K562 (cell line): ENCODE data around the gene CSMD2. TPM values are rescaled to one million over a fixed set of nuclear protein-coding genes. Genes with fewer than 3 reads are reported as not detected.

Experiments used
- ATAC-seq: fragments of 200-7000 bp; cut with Tn5 transposase; 3 replicates; pipeline ENCODE4 v1.9.1; 2020; ENCODE audit warnings: moderate library complexity
- BruUV-seq: library from RNA; stranded (reverse); fragments of 400-500 nt; replicated peaks from 2 replicates; lab custom pipeline; 2021; lab: Mats Ljungman, UMichigan
- CTCF ChIA-PET: fragments of 300-600 bp; formaldehyde crosslinking; extraction: SDS; loops from one replicate; lab custom pipeline; 2021; ENCODE audit warnings: low intra/inter-chr PET ratio; lab: Yijun Ruan, JAX
- POLR2A ChIA-PET: fragments of 300-600, 350-650 bp; sonication (Branson Sonifier 250); formaldehyde crosslinking; extraction: SDS; loops from one replicate; lab custom pipeline; 2021; ENCODE audit warnings: antibody characterized with exemption, inconsistent platforms; lab: Yijun Ruan, JAX
- DNase-seq, 4 experiments: peaks; one replicate each; pipeline versions ENCODE4 v3.0.0 to v3.0.0-alpha.2; 2011 to 2018; ENCODE audit warnings: low spot score in 3 of 4, mixed read lengths in 3 of 4; ENCODE audit errors: extremely low read depth in 1 of 4
- FAIRE-seq: peaks from 2 replicates; lab custom pipeline; 2011; peaks lifted over from hg19 to GRCh38; lab: Jason Lieb, UNC
- H2AFZ ChIP-seq: 2 replicates; pipeline ENCODE4 v1.6.0; 2011; ENCODE audit warnings: low read depth, low read length, control low read depth, inconsistent platforms
- H3K27ac ChIP-seq: fragments of 200-600 bp; 3 replicates; pipeline ENCODE4 v1.8.0; 2011; ENCODE audit warnings: low read depth, mild to moderate bottlenecking, control low read depth, inconsistent platforms, low read length, moderate library complexity, mixed read lengths; ENCODE audit errors: extremely low read depth
- H3K27me3 ChIP-seq, 2 experiments: fragments of 300-600 bp in 1 of 2; 2 replicates in 1 of 2; 3 replicates in 1 of 2; pipeline versions ENCODE4 v1.6.0 to v1.8.0; 2011; ENCODE audit warnings: inconsistent platforms in 2 of 2, low read length in 2 of 2, mild to moderate bottlenecking in 1 of 2, mixed read lengths in 1 of 2, moderate library complexity in 1 of 2; ENCODE audit not compliant: control insufficient read depth in 2 of 2, insufficient read depth in 2 of 2
- H3K36me3 ChIP-seq: fragments of 300-600 bp; 3 replicates; pipeline ENCODE4 v1.8.0; 2011; ENCODE audit warnings: mild to moderate bottlenecking, low read length, inconsistent platforms; ENCODE audit not compliant: control insufficient read depth, insufficient read depth
- H3K4me1 ChIP-seq, 2 experiments: fragments of 200-600 bp in 1 of 2; replicated peaks in 1 of 2; 2 replicates in 1 of 2; 3 replicates in 1 of 2; pipeline versions ENCODE4 v1.5.1 to v1.8.0; 2011; ENCODE audit warnings: inconsistent platforms in 2 of 2, low read length in 2 of 2, mild to moderate bottlenecking in 1 of 2, mixed read lengths in 1 of 2, moderate library complexity in 1 of 2; ENCODE audit not compliant: control insufficient read depth in 2 of 2, insufficient read depth in 2 of 2
- H3K4me2 ChIP-seq: 2 replicates; pipeline ENCODE4 v1.6.1; 2011; ENCODE audit warnings: low read length, control low read depth, inconsistent platforms, mixed read lengths; ENCODE audit not compliant: insufficient read depth
- H3K4me3 ChIP-seq: fragments of 200-600 bp; sonication (generic), shearing (Covaris generic); 2 replicates; pipeline ENCODE4 v1.5.1; 2016; ENCODE audit warnings: control low read depth, inconsistent platforms
- H3K79me2 ChIP-seq: fragments of 200-600 bp; 3 replicates; pipeline ENCODE4 v1.8.0; 2011; ENCODE audit warnings: low read length, inconsistent platforms; ENCODE audit not compliant: control insufficient read depth, insufficient read depth
- H3K9ac ChIP-seq, 2 experiments: 2 replicates each; pipeline versions ENCODE4 v1.6.0 to v1.6.1; 2011; ENCODE audit warnings: low read depth in 2 of 2, low read length in 2 of 2, control low read depth in 1 of 2, inconsistent platforms in 1 of 2, mild to moderate bottlenecking in 1 of 2, mixed read lengths in 1 of 2; ENCODE audit not compliant: insufficient read depth in 1 of 2
- H3K9me1 ChIP-seq: one replicate; pipeline ENCODE4 v1.6.0; 2011; ENCODE audit warnings: inconsistent platforms, mild to moderate bottlenecking, low read length, moderate library complexity; ENCODE audit not compliant: control insufficient read depth, insufficient read depth
- H3K9me3 ChIP-seq: replicated peaks from 2 replicates; pipeline ENCODE4 v1.5.1; 2011; ENCODE audit warnings: low read depth, low read length, inconsistent platforms; ENCODE audit not compliant: control insufficient read depth, insufficient read depth
- H4K20me1 ChIP-seq: replicated peaks from 2 replicates; pipeline ENCODE4 v1.6.1; 2011; ENCODE audit warnings: low read length, inconsistent platforms, mixed read lengths; ENCODE audit not compliant: control insufficient read depth, insufficient read depth
- ELF4 ChIP-seq: fragments of 450-650 bp; formaldehyde crosslinking; IDR thresholded peaks from 2 replicates; pipeline ENCODE4 v1.4.0; 2022; ENCODE audit warnings: missing genetic modification characterization
- GATA2 ChIP-seq: sonication (generic); formaldehyde crosslinking; IDR thresholded peaks from 2 replicates; pipeline ENCODE4 v1.4.0; 2020; ENCODE audit warnings: mild to moderate bottlenecking, missing genetic modification reagents
- NR2C1 ChIP-seq, 2 experiments: fragments of 450-650 bp; IDR thresholded peaks; 2 replicates each; pipeline ENCODE4 v1.6.1; 2017; ENCODE audit warnings: mild to moderate bottlenecking in 2 of 2, antibody characterized with exemption in 1 of 2, inconsistent platforms in 1 of 2, missing compliant biosample characterization in 1 of 2, missing genetic modification characterization in 1 of 2
- NUFIP1 ChIP-seq: fragments of 450-650 bp; IDR thresholded peaks from 2 replicates; pipeline ENCODE4 v1.6.1; 2018; ENCODE audit not compliant: partially characterized antibody
- POLR2G ChIP-seq: fragments of 200-400 bp; formaldehyde crosslinking; IDR thresholded peaks from 2 replicates; pipeline ENCODE4 v1.6.1; 2017; ENCODE audit warnings: low read depth, mild to moderate bottlenecking, antibody characterized with exemption, low read length, moderate library complexity
- TEAD2 ChIP-seq: fragments of 450-650 bp; IDR thresholded peaks from 2 replicates; pipeline ENCODE4 v1.6.1; 2016; ENCODE audit warnings: missing genetic modification characterization, control low read depth, missing compliant biosample characterization
- ZNF707 ChIP-seq: fragments of 250-450 bp; sonication (Bioruptor Pico); conservative IDR thresholded peaks from 2 replicates; pipeline ENCODE4 v1.8.0; 2022; ENCODE audit warnings: inconsistent platforms, mild to moderate bottlenecking, moderate library complexity
- WGBS: fragments of 100-300 bp; shearing (Covaris generic); methylation state at CpG from one replicate; pipeline ENCODE4 v1.1.6; 2016; ENCODE audit warnings: low coverage, mixed read lengths; ENCODE audit not compliant: insufficient coverage; ENCODE audit errors: missing lambda C conversion rate; 5-methylcytosine and 5-hydroxymethylcytosine counted together
- in situ Hi-C: fragments of 300-500 bp; cut with MboI; formaldehyde crosslinking; loops from 4 replicates; pipeline ENCODE4 v1.15.0; 2018; ENCODE audit warnings: inconsistent platforms, mixed read lengths
- intact Hi-C: fragments of 100-400 bp; cut with micrococcal nuclease; formaldehyde crosslinking; loops from 2 replicates; pipeline ENCODE4 v1.14.2; 2022
- polyA plus RNA-seq, 8 experiments: library from polyadenylated mRNA; depleted of rRNA in 4 of 8; stranded (reverse) in 5 of 8; unstranded in 3 of 8; fragments of >200 nt; fragmentation: Nextera tagmentation in 2 of 8; fragmentation: Illumina TruSeq in 1 of 8; extraction: Ambion mirVana in 2 of 8; extraction: Trizol in 1 of 8; gene quantifications; 2 replicates each; pipeline versions ENCODE4 v1.2.1 to v1.2.3, GENCODE V29; 2011 to 2014; ENCODE audit warnings: inconsistent platforms in 1 of 8, missing spikeins in 1 of 8
- total RNA-seq, 7 experiments: library from RNA; depleted of rRNA in 6 of 7; stranded (reverse); fragments of >200 nt in 6 of 7; fragmentation: Illumina TruSeq in 2 of 7; extraction: Trizol in 2 of 7; gene quantifications; 2 replicates each; pipeline versions ENCODE4 v1.2.1 to v1.2.3, GENCODE V29; 2011 to 2021; ENCODE audit warnings: low replicate concordance in 1 of 7

The CSMD2 gene
- total and polyA plus RNA-seq, 9 of the 15 experiments (the other 6 are each of a cell fraction or from before 2014, with no cell fraction given), result not detected

GRCh38 chr1:33758698-33759097 is 406.3 kb downstream of the CSMD2 start:
- no peak for ATAC-seq
- WGBS, result 1% methylated on average over 5 of the region's 5 CpGs
- no peaks in the 10 kb centered on the region for H3K27me3 ChIP-seq
- POLR2A ChIA-PET, result no interaction called here
- H4K20me1 ChIP-seq, result no peaks in the 10 kb centered on the region
- no peaks in the 10 kb centered on the region for H3K36me3 ChIP-seq
- in situ Hi-C loops, result no loop called here
- no peak overlapping the region for H3K9ac ChIP-seq
- no peak overlapping the region for H2AFZ ChIP-seq
- CTCF ChIA-PET, result no interaction called here
- no peak for FAIRE-seq
- H3K79me2 ChIP-seq, result no peaks in the 10 kb centered on the region
- no peaks in the 10 kb centered on the region for H3K9me3 ChIP-seq
- TF ChIP-seq NUFIP1 (no peak), NR2C1 (IDR thresholded peaks at IDR 0.05) (no peak), NR2C1 (tag; IDR thresholded peaks at IDR 0.05) (no peak), GATA2 (no peak), TEAD2 (tag) (no peak), POLR2G (no peak), ZNF707 (CRISPR knock-in tag) (no peak), ELF4 (CRISPR knock-in tag) (no peak)
- no peaks in the 10 kb centered on the region for H3K4me1 ChIP-seq
- no peaks in the 10 kb centered on the region for H3K9me1 ChIP-seq
- DNase-seq, result no peak
- H3K4me2 ChIP-seq, result no peak overlapping the region
- H3K4me3 ChIP-seq, result no peak overlapping the region
- intact Hi-C loops, result no loop called here
- no peak overlapping the region for H3K27ac ChIP-seq
- BruUV-seq, result no TSS peak
